Gastrocnemius medialis (tissue), 4 donors: ENCODE results near the gene NDST4. TPM values are rescaled to one million over a fixed set of nuclear protein-coding genes. Genes with fewer than 3 reads are reported as not detected.
"Not testable (repeated sequence)": the region's sequence is repeated elsewhere in the genome, so short reads cannot be mapped to it uniquely, and the experiment has no call there.

Source experiments
- ATAC-seq, 2 donors: fragments of 150-250 bp; one replicate each; pipeline ENCODE4 v1.9.1; 2016
- DNase-seq, 2 donors: peaks; one replicate each; pipeline ENCODE4 v3.0.0-alpha.2; 2019
- H3K27ac ChIP-seq, 4 donors: fragments of 200-600 bp; sonication (generic); 1 replicate in 1 of 4; 2 replicates in 3 of 4; pipeline ENCODE4 v1.5.1; 2016 to 2018; ENCODE audit warnings: mild to moderate bottlenecking in 2 of 4, moderate library complexity in 1 of 4
- H3K27me3 ChIP-seq, 3 donors: fragments of 200-600 bp; sonication (generic) in 2 of 3; 1 replicate in 1 of 3; 2 replicates in 2 of 3; pipeline versions ENCODE4 v1.5.1 to v1.6.0; 2016 to 2019; ENCODE audit warnings: mild to moderate bottlenecking in 1 of 3, moderate library complexity in 1 of 3
- H3K36me3 ChIP-seq, 2 donors: fragments of 200-600 bp; sonication (generic) in 1 of 2; one replicate each; pipeline ENCODE4 v1.5.1; 2017 to 2018
- H3K4me1 ChIP-seq, 2 donors: fragments of 200-600 bp; sonication (generic) in 1 of 2; one replicate each; pipeline ENCODE4 v1.5.1; 2016 to 2017; ENCODE audit warnings: mild to moderate bottlenecking in 2 of 2
- H3K4me3 ChIP-seq, 4 donors: fragments of 200-600 bp; sonication (generic) in 3 of 4; 1 replicate in 1 of 4; 2 replicates in 3 of 4; pipeline ENCODE4 v1.5.1; 2016 to 2019; ENCODE audit warnings: mild to moderate bottlenecking in 2 of 4
- H3K9me3 ChIP-seq, 3 donors: fragments of 200-600 bp; sonication (generic) in 2 of 3; 1 replicate in 1 of 3; 2 replicates in 2 of 3; pipeline ENCODE4 v1.5.1; 2016 to 2019
- POLR2A ChIP-seq, 2 donors: fragments of 450-650 bp; IDR thresholded peaks; one replicate each; pipeline ENCODE4 v1.6.1; 2017; ENCODE audit warnings: antibody characterized with exemption in 2 of 2, mild to moderate bottlenecking in 2 of 2, moderate library complexity in 2 of 2
- in situ Hi-C, 4 donors: fragments of 200-750 bp; cut with MboI; loops; one replicate each; pipeline versions ENCODE4 v1.15.0 to v1.8.0; 2017; ENCODE audit warnings: low sequenced_read_pairs in 4 of 4
- intact Hi-C: fragments of 100-400 bp; cut with DNase I; formaldehyde crosslinking; loops from one replicate; pipeline ENCODE4 v1.15.1; 2023; ENCODE audit warnings: low total_unique reads
- total RNA-seq, 4 donors: library from RNA; depleted of rRNA; stranded (reverse); fragments of >200 nt; gene quantifications; one replicate each; pipeline versions ENCODE4 v1.1.0 to v1.2.3, GENCODE V29; 2016
- TF ChIP-seq, protein P1 (sequence below), 5 experiments: fragments of 450-650 bp in 3 of 5; fragments of 200-600 bp in 2 of 5; sonication (generic) in 2 of 5; IDR thresholded peaks in 4 of 5; conservative IDR thresholded peaks in 1 of 5; 1 replicate in 4 of 5; 2 replicates in 1 of 5; pipeline ENCODE4 v1.5.1; 2016 to 2019; ENCODE audit warnings: antibody characterized with exemption in 5 of 5, mild to moderate bottlenecking in 3 of 5, moderate library complexity in 3 of 5

NDST4 gene
- total RNA-seq, 4 donors from 2014 or later, result not detected

- intact Hi-C loops, result no loop called here
- Histone ChIP-seq H3K4me1 (no peaks in the 10 kb centered on the region), H3K4me3 (no peak overlapping the region), H3K36me3 (no peaks in the 10 kb centered on the region), H3K9me3 (no peaks in the 10 kb centered on the region), H3K27ac (no peak overlapping the region), H3K27me3 (no peaks in the 10 kb centered on the region)
- TF ChIP-seq POLR2A (IDR thresholded peaks at IDR 0.05), result no peak
- TF ChIP-seq, protein P1, sequence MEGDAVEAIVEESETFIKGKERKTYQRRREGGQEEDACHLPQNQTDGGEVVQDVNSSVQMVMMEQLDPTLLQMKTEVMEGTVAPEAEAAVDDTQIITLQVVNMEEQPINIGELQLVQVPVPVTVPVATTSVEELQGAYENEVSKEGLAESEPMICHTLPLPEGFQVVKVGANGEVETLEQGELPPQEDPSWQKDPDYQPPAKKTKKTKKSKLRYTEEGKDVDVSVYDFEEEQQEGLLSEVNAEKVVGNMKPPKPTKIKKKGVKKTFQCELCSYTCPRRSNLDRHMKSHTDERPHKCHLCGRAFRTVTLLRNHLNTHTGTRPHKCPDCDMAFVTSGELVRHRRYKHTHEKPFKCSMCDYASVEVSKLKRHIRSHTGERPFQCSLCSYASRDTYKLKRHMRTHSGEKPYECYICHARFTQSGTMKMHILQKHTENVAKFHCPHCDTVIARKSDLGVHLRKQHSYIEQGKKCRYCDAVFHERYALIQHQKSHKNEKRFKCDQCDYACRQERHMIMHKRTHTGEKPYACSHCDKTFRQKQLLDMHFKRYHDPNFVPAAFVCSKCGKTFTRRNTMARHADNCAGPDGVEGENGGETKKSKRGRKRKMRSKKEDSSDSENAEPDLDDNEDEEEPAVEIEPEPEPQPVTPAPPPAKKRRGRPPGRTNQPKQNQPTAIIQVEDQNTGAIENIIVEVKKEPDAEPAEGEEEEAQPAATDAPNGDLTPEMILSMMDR (IDR thresholded peaks at IDR 0.05 in 4 of 5, conservative IDR thresholded peaks at IDR 0.05 in 1 of 5), result no peak
- no peak for DNase-seq
- in situ Hi-C loops, result no loop called here
- ATAC-seq, result no peak
Measured at GRCh38 chr4:114998316-114998715, 115.1 kb downstream of the NDST4 start.

GRCh38 chr4:114997576-114998247 is 115.7 kb downstream of the NDST4 start:
- Histone ChIP-seq H3K27ac (no peak overlapping the region), H3K4me3 (no peak overlapping the region), H3K4me1 (no peaks in the 10 kb centered on the region), H3K9me3 (no peaks in the 10 kb centered on the region), H3K36me3 (no peaks in the 10 kb centered on the region), H3K27me3 (no peaks in the 10 kb centered on the region)
- ATAC-seq (no peak), DNase-seq (no peak)
- intact Hi-C loops, result no loop called here
- TF ChIP-seq, protein P1 (IDR thresholded peaks at IDR 0.05 in 4 of 5, conservative IDR thresholded peaks at IDR 0.05 in 1 of 5), result no peak
- TF ChIP-seq POLR2A (IDR thresholded peaks at IDR 0.05), result no peak
- in situ Hi-C loops, result no loop called here

- Histone ChIP-seq H3K4me1 (no peaks in the 10 kb centered on the region), H3K27ac (no peak overlapping the region), H3K9me3 (no peaks in the 10 kb centered on the region), H3K4me3 (no peak overlapping the region), H3K36me3 (no peaks in the 10 kb centered on the region), H3K27me3 (no peaks in the 10 kb centered on the region)
- TF ChIP-seq POLR2A (IDR thresholded peaks at IDR 0.05), result no peak
- TF ChIP-seq, protein P1 (IDR thresholded peaks at IDR 0.05 in 4 of 5, conservative IDR thresholded peaks at IDR 0.05 in 1 of 5), result no peak
- ATAC-seq (no peak), DNase-seq (no peak)
- intact Hi-C loops, result no loop called here
- in situ Hi-C loops, result no loop called here
Measured at GRCh38 chr4:114986133-114986532, 127.3 kb downstream of the NDST4 start.

GRCh38 chr4:114980932-114981708 is 132.3 kb downstream of the NDST4 start:
- H3K4me3 ChIP-seq, result no peak overlapping the region
- H3K27me3 ChIP-seq, result no peaks in the 10 kb centered on the region
- in situ Hi-C loops (no loop called here), intact Hi-C loops (no loop called here)
- ATAC-seq (no peak), DNase-seq (no peak)
- H3K4me1 ChIP-seq, result no peaks in the 10 kb centered on the region
- no peaks in the 10 kb centered on the region for H3K36me3 ChIP-seq
- H3K9me3 ChIP-seq, result no peaks in the 10 kb centered on the region
- H3K27ac ChIP-seq, result no peak overlapping the region
- TF ChIP-seq, protein P1 (IDR thresholded peaks at IDR 0.05 in 4 of 5, conservative IDR thresholded peaks at IDR 0.05 in 1 of 5), result no peak
- no peak for TF ChIP-seq POLR2A (IDR thresholded peaks at IDR 0.05)

DNA sequence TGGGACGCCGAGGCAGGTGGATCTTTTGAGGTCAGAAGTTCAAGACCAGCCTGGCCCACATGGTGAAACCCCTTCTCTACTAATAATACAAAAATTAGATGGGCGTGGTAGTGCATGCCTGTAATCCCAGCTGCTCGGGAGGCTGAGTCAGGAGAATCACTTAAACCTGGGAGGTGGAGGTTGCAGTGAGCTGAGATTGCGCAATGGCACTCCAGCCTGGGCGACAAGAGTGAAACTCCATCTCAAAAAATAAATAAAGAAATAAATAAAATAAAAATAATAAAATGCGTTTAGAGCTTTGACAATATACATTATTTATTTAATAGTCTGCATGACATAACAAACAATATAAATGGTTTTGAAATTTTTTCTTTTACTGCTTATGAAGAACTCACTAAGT is 133.0 kb downstream of the NDST4 start:
- H3K36me3 ChIP-seq, H3K27me3 ChIP-seq, intact Hi-C loops, H3K4me3 ChIP-seq, H3K27ac ChIP-seq, H3K4me1 ChIP-seq, DNase-seq, in situ Hi-C loops, ATAC-seq, H3K9me3 ChIP-seq: not testable (repeated sequence)
